ENCODE results near the gene STEAP3.

STEAP3 gene

DNA sequence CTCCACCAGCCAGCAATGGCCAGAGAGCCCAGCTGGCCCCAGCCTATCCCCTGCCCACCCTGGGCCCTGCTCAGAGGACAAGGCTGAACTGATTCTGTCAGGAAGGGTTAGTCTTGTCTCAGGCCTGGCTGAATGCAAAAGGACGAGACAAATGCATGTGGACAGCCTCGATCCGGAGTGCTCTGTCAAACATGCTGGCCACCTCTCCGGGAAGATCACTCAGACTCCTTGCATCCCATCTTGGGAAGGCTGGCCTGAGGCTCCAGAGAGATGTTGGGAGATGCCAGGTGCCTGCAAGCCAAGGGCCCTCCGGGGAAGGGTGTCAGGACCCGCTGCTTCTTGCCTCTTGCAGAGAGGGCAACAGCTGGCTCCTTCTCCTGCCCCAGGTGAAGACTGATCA is 44.9 kb upstream of the STEAP3 start:
- TF ChIP-seq, protein P1, sequence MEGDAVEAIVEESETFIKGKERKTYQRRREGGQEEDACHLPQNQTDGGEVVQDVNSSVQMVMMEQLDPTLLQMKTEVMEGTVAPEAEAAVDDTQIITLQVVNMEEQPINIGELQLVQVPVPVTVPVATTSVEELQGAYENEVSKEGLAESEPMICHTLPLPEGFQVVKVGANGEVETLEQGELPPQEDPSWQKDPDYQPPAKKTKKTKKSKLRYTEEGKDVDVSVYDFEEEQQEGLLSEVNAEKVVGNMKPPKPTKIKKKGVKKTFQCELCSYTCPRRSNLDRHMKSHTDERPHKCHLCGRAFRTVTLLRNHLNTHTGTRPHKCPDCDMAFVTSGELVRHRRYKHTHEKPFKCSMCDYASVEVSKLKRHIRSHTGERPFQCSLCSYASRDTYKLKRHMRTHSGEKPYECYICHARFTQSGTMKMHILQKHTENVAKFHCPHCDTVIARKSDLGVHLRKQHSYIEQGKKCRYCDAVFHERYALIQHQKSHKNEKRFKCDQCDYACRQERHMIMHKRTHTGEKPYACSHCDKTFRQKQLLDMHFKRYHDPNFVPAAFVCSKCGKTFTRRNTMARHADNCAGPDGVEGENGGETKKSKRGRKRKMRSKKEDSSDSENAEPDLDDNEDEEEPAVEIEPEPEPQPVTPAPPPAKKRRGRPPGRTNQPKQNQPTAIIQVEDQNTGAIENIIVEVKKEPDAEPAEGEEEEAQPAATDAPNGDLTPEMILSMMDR (IDR thresholded peaks at IDR 0.05; ENCODE audit: control insufficient read depth, extremely low read depth, insufficient read depth) = no peak
- no peak overlapping the region for H3K4me3 ChIP-seq (ENCODE audit: low read depth, low read length)
- no peak for DNase-seq (ENCODE audit: low read depth)

- DNase-seq (ENCODE audit: low read depth) = no peak
- H3K4me3 ChIP-seq (ENCODE audit: low read depth, low read length) = no peak overlapping the region
- TF ChIP-seq, protein P1 (IDR thresholded peaks at IDR 0.05; ENCODE audit: control insufficient read depth, extremely low read depth, insufficient read depth) = no peak
Measured at GRCh38 chr2:119179202-119179601, 44.4 kb upstream of the STEAP3 start.

GRCh38 chr2:119179991-119180390 is 43.6 kb upstream of the STEAP3 start:
- no peak for DNase-seq (ENCODE audit: low read depth)
- TF ChIP-seq, protein P1 (IDR thresholded peaks at IDR 0.05; ENCODE audit: control insufficient read depth, extremely low read depth, insufficient read depth) = no peak

DNA sequence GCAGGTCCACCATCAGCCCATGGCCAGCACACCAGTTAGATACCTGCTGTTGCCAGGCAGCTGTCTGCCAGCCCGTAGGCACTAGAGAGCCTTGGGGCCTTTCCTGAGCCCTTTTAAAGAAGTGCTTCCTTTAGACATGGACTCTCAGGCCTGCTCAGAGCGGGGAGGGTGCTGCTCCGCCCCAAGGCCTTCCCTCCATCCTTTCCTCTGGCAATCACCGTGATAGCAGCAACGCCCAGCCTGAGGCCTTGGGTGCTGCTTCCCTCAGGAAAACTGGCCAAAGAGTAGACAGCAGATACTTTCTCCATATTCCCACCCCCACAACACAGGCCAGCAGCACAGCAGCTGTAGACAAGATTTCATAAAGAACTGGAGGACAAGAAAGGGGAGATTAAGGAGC is 42.7 kb upstream of the STEAP3 start:
- no peak overlapping the region for H3K4me3 ChIP-seq (ENCODE audit: low read depth, low read length)
- no peak for DNase-seq (ENCODE audit: low read depth)
- TF ChIP-seq, protein P1 (IDR thresholded peaks at IDR 0.05; ENCODE audit: control insufficient read depth, extremely low read depth, insufficient read depth) = no peak

More at GRCh38 chr2:119179991-119180390, 43.6 kb upstream of the STEAP3 start:
- H3K4me3 ChIP-seq (ENCODE audit: low read depth, low read length) = no peak overlapping the region

GRCh38 chr2:119181391-119181790 is 42.2 kb upstream of the STEAP3 start:
- no peak for DNase-seq (ENCODE audit: low read depth)
- H3K4me3 ChIP-seq (ENCODE audit: low read depth, low read length) = no peak overlapping the region
- TF ChIP-seq, protein P1 (IDR thresholded peaks at IDR 0.05; ENCODE audit: control insufficient read depth, extremely low read depth, insufficient read depth) = no peak

- H3K4me3 ChIP-seq (ENCODE audit: low read depth, low read length) = no peak overlapping the region
- TF ChIP-seq, protein P1 (IDR thresholded peaks at IDR 0.05; ENCODE audit: control insufficient read depth, extremely low read depth, insufficient read depth) = no peak
- no peak for DNase-seq (ENCODE audit: low read depth)
Measured at GRCh38 chr2:119181791-119182445, 41.7 kb upstream of the STEAP3 start.

- no peak overlapping the region for H3K4me3 ChIP-seq (ENCODE audit: low read depth, low read length)
- DNase-seq (ENCODE audit: low read depth) = no peak
- TF ChIP-seq, protein P1 (IDR thresholded peaks at IDR 0.05; ENCODE audit: control insufficient read depth, extremely low read depth, insufficient read depth) = no peak
Measured at GRCh38 chr2:119184512-119184911, 39.1 kb upstream of the STEAP3 start.

Measured in LNCaP clone FGC (cell line).